Measurements from ENCODE around the gene TP53TG3C. TPM values are rescaled to one million over a fixed set of nuclear protein-coding genes. Genes with fewer than 3 reads are reported as not detected.

TP53TG3C gene, protein sequence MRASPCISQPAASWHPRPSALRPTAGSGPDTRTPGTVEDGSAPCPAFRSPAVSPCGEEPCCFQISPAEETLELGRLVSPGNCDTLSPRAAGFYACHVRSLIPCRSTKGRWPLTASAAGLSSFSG
- not detected in 2 replicates for total RNA-seq

DNA sequence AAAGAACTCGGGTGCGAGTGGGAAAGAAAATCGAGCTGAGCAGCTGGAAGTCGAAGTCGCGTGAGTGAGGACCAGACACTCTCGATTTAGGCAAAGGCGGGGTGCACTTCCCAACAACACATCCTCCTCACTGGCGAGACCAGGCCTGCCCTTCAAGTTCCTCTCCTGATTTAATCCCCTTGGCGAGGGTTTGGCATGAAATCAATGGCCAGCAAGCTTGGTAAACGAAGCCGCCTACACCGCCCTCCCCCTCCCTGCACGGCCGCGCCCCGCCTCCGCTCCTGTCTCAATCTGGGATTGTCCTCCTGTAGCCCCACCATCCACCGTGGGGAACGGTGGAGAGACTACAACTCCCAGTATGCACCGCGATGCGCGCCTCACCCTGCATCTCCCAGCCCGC lies at the start of gene TP53TG3C:
Gene TP53TG3C (plus strand): TSS at position 301 of the 400 bp plus-strand sequence. CDS start 68 bp downstream, at position 369.

Other genes starting within 250 kb of the TP53TG3C start
- gene TP53TG3E, start 110.1 kb downstream of the TP53TG3C start, total RNA-seq, result not detected in 2 replicates
- gene TP53TG3B, start 166.6 kb downstream of the TP53TG3C start, total RNA-seq, result not detected in 2 replicates